GM12892 (cell line): ENCODE results near the gene SELENOP.

Experiments used
- POLR2A ChIP-seq: IDR thresholded peaks from 2 replicates; pipeline ENCODE4 v1.6.1; 2011; ENCODE audit warnings: low read depth, low read length, control low read depth
- POLR2AphosphoS5 ChIP-seq: IDR thresholded peaks from 2 replicates; pipeline ENCODE4 v1.6.1; 2011; ENCODE audit warnings: low read depth, low read length, control low read depth

- no peak for TF ChIP-seq POLR2AphosphoS5
- no peak for TF ChIP-seq POLR2A
These were observed 3.8 kb downstream of the SELENOP start for GRCh38 chr5:42807722-42808447.
